ENCODE data around the gene PDHA1.

Gene PDHA1

DNA sequence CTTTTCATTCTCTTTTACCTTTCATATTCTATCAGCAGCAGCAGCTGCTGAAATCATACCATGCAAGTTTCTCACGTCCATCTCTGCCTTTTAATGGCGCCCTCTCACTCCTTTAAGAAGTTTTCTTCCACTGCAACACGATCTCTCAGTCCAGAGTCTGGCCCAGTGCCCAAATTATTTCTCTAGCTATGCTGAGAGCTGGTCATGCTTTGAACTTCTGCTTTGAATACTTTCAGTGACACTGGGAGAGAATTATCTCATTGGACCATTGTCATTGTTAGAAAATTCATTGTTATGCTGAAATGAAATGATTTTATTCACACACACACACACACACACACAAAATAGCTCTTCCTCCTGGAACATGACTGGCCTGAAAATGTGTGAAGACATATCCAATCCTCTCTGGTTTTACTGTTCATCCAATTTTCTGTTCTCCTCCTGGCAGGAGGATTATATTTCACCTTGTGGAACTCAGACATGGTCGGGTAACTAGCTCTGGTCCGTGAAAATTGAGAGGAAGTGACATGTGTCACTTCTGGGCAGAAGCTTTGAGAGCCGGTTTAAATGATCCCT lies 1.3 kb upstream of the PDHA1 start:
- DNase-seq (ENCODE audit: insufficient read length, low spot score) (no peak), FAIRE-seq (peak; percentile 32)
- TF ChIP-seq, protein P1, sequence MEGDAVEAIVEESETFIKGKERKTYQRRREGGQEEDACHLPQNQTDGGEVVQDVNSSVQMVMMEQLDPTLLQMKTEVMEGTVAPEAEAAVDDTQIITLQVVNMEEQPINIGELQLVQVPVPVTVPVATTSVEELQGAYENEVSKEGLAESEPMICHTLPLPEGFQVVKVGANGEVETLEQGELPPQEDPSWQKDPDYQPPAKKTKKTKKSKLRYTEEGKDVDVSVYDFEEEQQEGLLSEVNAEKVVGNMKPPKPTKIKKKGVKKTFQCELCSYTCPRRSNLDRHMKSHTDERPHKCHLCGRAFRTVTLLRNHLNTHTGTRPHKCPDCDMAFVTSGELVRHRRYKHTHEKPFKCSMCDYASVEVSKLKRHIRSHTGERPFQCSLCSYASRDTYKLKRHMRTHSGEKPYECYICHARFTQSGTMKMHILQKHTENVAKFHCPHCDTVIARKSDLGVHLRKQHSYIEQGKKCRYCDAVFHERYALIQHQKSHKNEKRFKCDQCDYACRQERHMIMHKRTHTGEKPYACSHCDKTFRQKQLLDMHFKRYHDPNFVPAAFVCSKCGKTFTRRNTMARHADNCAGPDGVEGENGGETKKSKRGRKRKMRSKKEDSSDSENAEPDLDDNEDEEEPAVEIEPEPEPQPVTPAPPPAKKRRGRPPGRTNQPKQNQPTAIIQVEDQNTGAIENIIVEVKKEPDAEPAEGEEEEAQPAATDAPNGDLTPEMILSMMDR (IDR thresholded peaks at IDR 0.05; ENCODE audit: insufficient read depth, missing control alignments) = no peak

DNA sequence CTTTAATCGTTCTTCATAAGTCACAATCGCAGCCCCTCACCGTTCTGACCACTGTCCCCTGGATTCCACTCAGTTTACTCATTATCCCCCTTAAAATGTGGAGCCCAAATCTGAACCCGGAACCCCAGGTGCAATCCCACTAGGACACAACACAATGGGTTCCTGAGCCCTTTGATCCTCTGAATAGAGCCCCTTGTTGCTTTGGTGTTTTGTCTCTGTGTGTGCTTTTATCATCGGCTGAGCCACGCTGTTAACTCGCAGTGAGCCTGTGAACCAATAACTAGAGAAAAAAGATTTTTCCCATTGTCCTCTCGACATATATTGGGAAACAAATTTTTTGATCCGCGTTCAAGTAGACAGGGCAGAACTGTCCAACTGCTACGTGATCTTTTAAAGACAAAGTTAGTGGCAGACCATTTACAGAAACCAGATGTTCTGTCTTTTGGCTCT lies 617 bp upstream of the PDHA1 start:
- no peak for FAIRE-seq
- DNase-seq (ENCODE audit: insufficient read length, low spot score) = no peak
- TF ChIP-seq, protein P1 (IDR thresholded peaks at IDR 0.05; ENCODE audit: insufficient read depth, missing control alignments) = no peak

DNA sequence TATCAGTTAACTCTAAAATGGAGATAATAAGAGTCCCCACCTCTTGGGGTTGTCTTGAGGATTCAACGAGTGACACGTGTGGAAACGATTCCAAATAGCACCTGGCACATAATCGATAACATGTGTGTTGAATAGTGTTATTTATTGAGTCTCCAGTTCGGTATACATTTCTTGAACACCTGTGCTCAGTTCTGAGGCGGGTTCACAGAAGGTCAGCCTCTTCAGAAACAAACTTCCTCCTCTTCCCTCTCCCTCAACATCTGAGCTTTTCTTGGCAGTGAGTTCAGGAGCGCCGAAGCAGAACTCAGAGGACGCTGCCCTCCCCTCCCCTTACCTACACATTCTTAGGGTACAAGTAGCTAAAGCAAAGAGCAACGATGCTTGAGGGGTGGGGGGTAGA lies 934 bp downstream of the PDHA1 start:
- peak; percentile 55 for FAIRE-seq
- DNase-seq (ENCODE audit: insufficient read length, low spot score) = no peak
- TF ChIP-seq, protein P1 (IDR thresholded peaks at IDR 0.05; ENCODE audit: insufficient read depth, missing control alignments) = no peak

DNA sequence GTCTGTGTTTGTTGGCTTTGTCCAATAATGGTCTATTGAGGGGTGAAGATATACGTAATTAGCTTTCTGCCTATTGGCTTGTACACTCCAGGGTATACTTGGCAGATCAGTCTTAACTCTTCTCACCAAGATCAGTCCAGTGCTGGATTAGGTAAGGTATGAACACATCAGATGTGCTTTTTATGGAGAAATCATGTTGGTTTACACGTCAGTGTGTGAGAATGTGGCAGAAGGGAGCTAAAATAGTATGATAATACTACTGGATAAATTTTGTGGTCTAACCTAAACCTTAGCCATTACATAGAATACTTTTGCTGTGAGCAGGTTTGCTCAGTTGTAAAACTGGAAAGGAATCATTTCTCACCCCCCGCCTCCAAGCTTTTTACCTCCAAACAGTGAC lies 4.2 kb downstream of the PDHA1 start:
- no peak for FAIRE-seq
- DNase-seq (ENCODE audit: insufficient read length, low spot score) = no peak
- TF ChIP-seq, protein P1 (IDR thresholded peaks at IDR 0.05; ENCODE audit: insufficient read depth, missing control alignments) = no peak

DNA sequence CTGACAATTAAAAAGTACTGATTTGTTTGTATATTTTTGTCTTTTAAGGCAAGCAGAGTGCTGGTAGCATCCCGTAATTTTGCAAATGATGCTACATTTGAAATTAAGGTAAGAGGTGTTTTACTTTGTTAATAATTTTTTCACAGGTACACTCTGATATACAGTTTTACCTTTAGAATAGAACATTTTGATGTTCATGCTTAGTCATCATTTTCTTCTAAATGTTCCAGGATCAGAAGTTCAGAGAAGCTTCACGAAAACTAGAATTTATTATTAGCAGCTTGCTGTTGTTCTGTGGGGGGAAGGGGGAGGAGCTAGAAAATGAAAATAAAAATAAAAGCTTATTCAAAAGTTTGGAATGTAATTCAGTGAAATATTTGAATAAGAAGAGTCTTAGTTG lies 5.5 kb downstream of the PDHA1 start:
- TF ChIP-seq, protein P1 (IDR thresholded peaks at IDR 0.05; ENCODE audit: insufficient read depth, missing control alignments) = no peak
- DNase-seq (ENCODE audit: insufficient read length, low spot score) = no peak
- no peak for FAIRE-seq

DNA sequence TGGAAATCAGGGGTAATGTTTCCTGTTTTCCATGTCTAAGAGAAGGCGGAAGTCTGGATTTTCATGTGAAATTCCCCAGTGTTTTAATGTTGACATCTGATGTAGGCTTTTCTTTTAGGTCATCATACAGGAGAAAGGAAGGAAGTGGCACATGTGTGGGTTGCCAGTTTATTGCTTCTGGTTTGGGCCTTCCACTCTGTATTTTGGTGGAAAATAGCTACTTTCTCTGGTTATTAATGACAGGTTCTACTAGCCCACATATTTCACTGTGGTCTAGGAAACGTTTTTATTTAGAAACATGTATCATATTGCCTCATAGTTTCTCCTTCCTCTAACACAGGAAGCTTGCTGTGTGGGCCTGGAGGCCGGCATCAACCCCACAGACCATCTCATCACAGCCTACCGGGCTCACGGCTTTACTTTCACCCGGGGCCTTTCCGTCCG lies 7.2 kb downstream of the PDHA1 start:
- TF ChIP-seq, protein P1 (IDR thresholded peaks at IDR 0.05; ENCODE audit: insufficient read depth, missing control alignments) = no peak
- FAIRE-seq = no peak
- DNase-seq (ENCODE audit: insufficient read length, low spot score) = no peak

DNA sequence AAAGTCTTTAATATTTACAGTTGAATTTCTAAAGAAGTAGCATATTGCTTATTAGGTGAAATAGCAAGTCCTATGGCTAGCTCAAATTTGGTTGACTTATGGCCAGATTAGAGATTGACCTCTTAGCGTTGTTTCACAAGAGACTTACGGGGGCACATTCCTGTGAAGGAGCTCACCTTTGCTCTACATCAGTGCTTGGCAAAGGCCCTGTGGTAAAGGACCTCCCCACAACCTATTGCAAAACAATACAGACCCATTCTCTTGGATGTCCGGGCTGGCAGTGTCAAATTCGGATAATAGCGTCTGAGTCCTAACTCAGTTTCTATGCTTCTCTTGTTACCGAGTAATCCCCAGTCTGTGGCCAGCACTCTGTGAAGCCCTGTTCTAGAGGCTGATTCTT lies 10.9 kb downstream of the PDHA1 start:
- TF ChIP-seq, protein P1 (IDR thresholded peaks at IDR 0.05; ENCODE audit: insufficient read depth, missing control alignments) = no peak
- DNase-seq (ENCODE audit: insufficient read length, low spot score) = no peak
- FAIRE-seq = no peak

Data from D721Med (cell line).